ENCODE measurements around the gene UBE2Z. TPM values are rescaled to one million over a fixed set of nuclear protein-coding genes. Genes with fewer than 3 reads are reported as not detected.
A peak's percentile ranks its signal among the peaks of the same experiment; 100 is the strongest.
"Not testable (repeated sequence)": the region's sequence is repeated elsewhere in the genome, so short reads cannot be mapped to it uniquely, and the experiment has no call there.

UBE2Z gene
- total and polyA plus RNA-seq, 4 donors: 10.5 to 23.8 (median 18.8) TPM

GRCh38 chr17:48933035-48933434 is 24.8 kb downstream of the UBE2Z start:
- Histone ChIP-seq H3K36me3 (ENCODE audit: control insufficient read depth in 4 of 4, insufficient read depth in 3 of 4, low read depth in 1 of 4, low read length in 3 of 4) (peaks cover 5 to 72% (median 49%) of the 10 kb centered on the region in 4 donors), H3K27ac (ENCODE audit: low read depth in 1 of 2, low read length in 2 of 2) (no peak overlapping the region), H3K9ac (ENCODE audit: low read depth in 1 of 2, low read length in 2 of 2) (no peak overlapping the region), H3K9me3 (ENCODE audit: control insufficient read depth in 4 of 4, low read length in 3 of 4) (no peaks in the 10 kb centered on the region), H3K4me3 (ENCODE audit: low read depth in 1 of 3, low read length in 3 of 3) (no peak overlapping the region), H3K27me3 (ENCODE audit: control insufficient read depth in 4 of 4, insufficient read depth in 4 of 4, low read length in 3 of 4) (no peaks in the 10 kb centered on the region), H3K4me1 (ENCODE audit: control insufficient read depth in 4 of 4, insufficient read depth in 4 of 4, low read length in 3 of 4) (no peaks in the 10 kb centered on the region)
- no peak for DNase-seq (ENCODE audit: low spot score)
- TF ChIP-seq RAD21 (IDR thresholded peaks at IDR 0.05): no peak
- TF ChIP-seq HNF4A (conservative IDR thresholded peaks at IDR 0.05): no peak
- TF ChIP-seq HNF4G (IDR thresholded peaks at IDR 0.05): no peak
- no peak for TF ChIP-seq YY1 (IDR thresholded peaks at IDR 0.05)
- no peak for TF ChIP-seq SP1 (IDR thresholded peaks at IDR 0.05)
- TF ChIP-seq ATF3 (IDR thresholded peaks at IDR 0.05): no peak
- TF ChIP-seq FOXA2 (IDR thresholded peaks at IDR 0.05): no peak
- no peak for TF ChIP-seq EGR1 (IDR thresholded peaks at IDR 0.05; ENCODE audit: low read depth in 2 of 2)
- no peak for TF ChIP-seq JUND (IDR thresholded peaks at IDR 0.05)
- no peak for TF ChIP-seq CTCF (IDR thresholded peaks at IDR 0.05; ENCODE audit: low read depth, low read length, missing input control)
- no peak for TF ChIP-seq MAX (IDR thresholded peaks at IDR 0.05)
- TF ChIP-seq TAF1 (conservative IDR thresholded peaks at IDR 0.05): no peak
- no peak for TF ChIP-seq RXRA (IDR thresholded peaks at IDR 0.05)
- TF ChIP-seq GABPA (IDR thresholded peaks at IDR 0.05 in 1 of 2, conservative IDR thresholded peaks at IDR 0.05 in 1 of 2): no peak
- no peak for TF ChIP-seq FOXA1 (IDR thresholded peaks at IDR 0.05)
- WGBS: 96% methylated on average over 6 of the region's 6 CpGs

- H3K4me3 ChIP-seq (ENCODE audit: low read depth in 1 of 3, low read length in 3 of 3): peak within 1 kb of the TSS; percentile 77 to 90 (median 78)
- H3K9me3 ChIP-seq (ENCODE audit: control insufficient read depth in 4 of 4, low read length in 3 of 4): no peaks in the 10 kb centered on the region
- H3K27me3 ChIP-seq (ENCODE audit: control insufficient read depth in 4 of 4, insufficient read depth in 4 of 4, low read length in 3 of 4): peaks cover 0 to 3% (median 0%) of the 10 kb centered on the region in 4 donors
- H3K27ac ChIP-seq (ENCODE audit: low read depth in 1 of 2, low read length in 2 of 2): peak within 1 kb of the TSS; percentile 77 to 79
- peaks cover 4 to 14% (median 11%) of the 10 kb centered on the region in 4 donors for H3K4me1 ChIP-seq (ENCODE audit: control insufficient read depth in 4 of 4, insufficient read depth in 4 of 4, low read length in 3 of 4)
- WGBS: 3% methylated on average over 55 of the region's 55 CpGs
- peak within 1 kb of the TSS; percentile 66 to 96 for H3K9ac ChIP-seq (ENCODE audit: low read depth in 1 of 2, low read length in 2 of 2)
- peaks cover 2 to 10% (median 7%) of the 10 kb centered on the region in 4 donors for H3K36me3 ChIP-seq (ENCODE audit: control insufficient read depth in 4 of 4, insufficient read depth in 3 of 4, low read depth in 1 of 4, low read length in 3 of 4)
- peak; percentile 57 for TF ChIP-seq MAX (IDR thresholded peaks at IDR 0.05)
- peak in 1 of 2 donors; percentile 20 for TF ChIP-seq RXRA (IDR thresholded peaks at IDR 0.05)
- peak; percentile 34 to 67 for TF ChIP-seq EGR1 (IDR thresholded peaks at IDR 0.05; ENCODE audit: low read depth in 2 of 2)
- TF ChIP-seq FOXA2 (IDR thresholded peaks at IDR 0.05): no peak
- no peak for TF ChIP-seq NR2F2 (IDR thresholded peaks at IDR 0.05)
- TF ChIP-seq GABPA (IDR thresholded peaks at IDR 0.05 in 1 of 2, conservative IDR thresholded peaks at IDR 0.05 in 1 of 2): peak; percentile 83 to 95
- no peak for TF ChIP-seq YY1 (IDR thresholded peaks at IDR 0.05)
- peak; percentile 52 for TF ChIP-seq TAF1 (conservative IDR thresholded peaks at IDR 0.05)
- peak in 1 of 2 donors; percentile 16 for TF ChIP-seq HNF4A (conservative IDR thresholded peaks at IDR 0.05)
- TF ChIP-seq SP1 (IDR thresholded peaks at IDR 0.05): no peak
- TF ChIP-seq ATF3 (IDR thresholded peaks at IDR 0.05): no peak
- peak; percentile 92 for DNase-seq (ENCODE audit: low spot score)
Measured at GRCh38 chr17:48944515-48945260, 36.5 kb downstream of the UBE2Z start, which contains the start of gene SNF8. SNF8 (minus strand) TSS chr17:48944842; CDS start chr17:48944734, 108 bp downstream.

GRCh38 chr17:48945261-48945651 is 37.0 kb downstream of the UBE2Z start:
- not testable (repeated sequence) for H3K36me3 ChIP-seq (ENCODE audit: control insufficient read depth in 4 of 4, insufficient read depth in 3 of 4, low read depth in 1 of 4, low read length in 3 of 4); H3K9ac ChIP-seq (ENCODE audit: low read depth in 1 of 2, low read length in 2 of 2); DNase-seq (ENCODE audit: low spot score); H3K9me3 ChIP-seq (ENCODE audit: control insufficient read depth in 4 of 4, low read length in 3 of 4); H3K27me3 ChIP-seq (ENCODE audit: control insufficient read depth in 4 of 4, insufficient read depth in 4 of 4, low read length in 3 of 4)
- H3K27ac ChIP-seq (ENCODE audit: low read depth in 1 of 2, low read length in 2 of 2): peak overlapping the region; percentile 77 to 79
- H3K4me1 ChIP-seq (ENCODE audit: control insufficient read depth in 4 of 4, insufficient read depth in 4 of 4, low read length in 3 of 4): peaks cover 4 to 14% (median 11%) of the 10 kb centered on the region in 4 donors
- peak overlapping the region; percentile 77 to 90 (median 78) for H3K4me3 ChIP-seq (ENCODE audit: low read depth in 1 of 3, low read length in 3 of 3)
- WGBS: 91% methylated on average over 16 of the region's 16 CpGs

All from liver (tissue), 9 donors.